IMR-90 (cell line): Measurements from ENCODE around the gene PAX8. TPM values are rescaled to one million over a fixed set of nuclear protein-coding genes. Genes with fewer than 3 reads are reported as not detected.

Experiments used
- ATAC-seq: fragments of 200-7000 bp; cut with Tn5 transposase; 2 replicates; pipeline ENCODE4 v1.9.1; 2020; ENCODE audit warnings: low read depth, mild to moderate bottlenecking, moderate library complexity
- BruUV-seq: library from RNA; stranded (reverse); fragments of 400-500 nt; replicated peaks from 2 replicates; lab custom pipeline; 2021; lab: Mats Ljungman, UMichigan
- CTCF ChIA-PET: fragments of 300-600 bp; formaldehyde crosslinking; extraction: SDS; loops from one replicate; lab custom pipeline; 2021; ENCODE audit warnings: antibody characterized with exemption; lab: Yijun Ruan, JAX
- POLR2A ChIA-PET: fragments of 300-600 bp; sonication (Branson Sonifier 250); formaldehyde crosslinking; loops from one replicate; lab custom pipeline; 2022; ENCODE audit warnings: antibody characterized with exemption; ENCODE audit not compliant: unreplicated experiment; lab: Charles Lee
- DNase-seq: peaks from one replicate; pipeline ENCODE4 v3.0.0; 2013
- H2AFZ ChIP-seq: replicated peaks from 2 replicates; pipeline ENCODE3; 2013; ENCODE audit warnings: low read length, mild to moderate bottlenecking; ENCODE audit not compliant: poor library complexity
- H2AK5ac ChIP-seq: 2 replicates; pipeline ENCODE4 v1.6.1; 2013; ENCODE audit warnings: low read depth, low read length, inconsistent platforms
- H2AK9ac ChIP-seq: replicated peaks from 2 replicates; pipeline ENCODE3; 2013; ENCODE audit warnings: mild to moderate bottlenecking, low read depth, low read length, moderate library complexity; ENCODE audit not compliant: poor library complexity
- H2BK120ac ChIP-seq: 2 replicates; pipeline ENCODE4 v1.6.1; 2013; ENCODE audit warnings: low read depth, low read length, inconsistent platforms
- H2BK15ac ChIP-seq: 3 replicates; pipeline ENCODE4 v1.6.1; 2013; ENCODE audit warnings: low read depth, low read length, inconsistent platforms
- H2BK20ac ChIP-seq: 2 replicates; pipeline ENCODE4 v1.6.1; 2013; ENCODE audit warnings: low read depth, mild to moderate bottlenecking, inconsistent platforms, low read length, moderate library complexity
- H2BK5ac ChIP-seq: 2 replicates; pipeline ENCODE4 v1.6.1; 2013; ENCODE audit warnings: mild to moderate bottlenecking, low read depth, low read length, inconsistent platforms; ENCODE audit not compliant: poor library complexity, severe bottlenecking
- H3K14ac ChIP-seq: replicated peaks from 2 replicates; pipeline ENCODE4 v1.6.1; 2013; ENCODE audit warnings: low read depth, low read length, inconsistent platforms
- H3K18ac ChIP-seq: 2 replicates; pipeline ENCODE4 v1.6.1; 2013; ENCODE audit warnings: low read depth, low read length, control low read depth
- H3K23ac ChIP-seq: 2 replicates; pipeline ENCODE4 v1.6.1; 2013; ENCODE audit warnings: low read depth, low read length, inconsistent platforms
- H3K27ac ChIP-seq: 2 replicates; pipeline ENCODE4 v1.5.1; 2013; ENCODE audit warnings: mild to moderate bottlenecking, control low read depth, low read length; ENCODE audit not compliant: insufficient read depth
- H3K27me3 ChIP-seq: 2 replicates; pipeline ENCODE4 v1.6.1; 2013; ENCODE audit warnings: low read length; ENCODE audit not compliant: control insufficient read depth, insufficient read depth
- H3K36me3 ChIP-seq: 2 replicates; pipeline ENCODE4 v1.6.1; 2013; ENCODE audit warnings: low read length, mixed read lengths; ENCODE audit not compliant: control insufficient read depth, insufficient read depth
- H3K4ac ChIP-seq: 2 replicates; pipeline ENCODE4 v1.6.1; 2013; ENCODE audit warnings: low read depth, low read length, inconsistent platforms
- H3K4me1 ChIP-seq: 2 replicates; pipeline ENCODE4 v1.6.1; 2013; ENCODE audit warnings: low read length, mixed read lengths; ENCODE audit not compliant: control insufficient read depth, insufficient read depth
- H3K4me2 ChIP-seq: 2 replicates; pipeline ENCODE4 v1.6.1; 2013; ENCODE audit warnings: low read depth, mild to moderate bottlenecking, control low read depth, low read length, moderate library complexity
- H3K4me3 ChIP-seq: 2 replicates; pipeline ENCODE4 v1.5.1; 2013; ENCODE audit warnings: low read depth, mild to moderate bottlenecking, control low read depth, low read length, moderate library complexity; ENCODE audit not compliant: insufficient read depth
- H3K56ac ChIP-seq: 2 replicates; pipeline ENCODE4 v1.6.1; 2013; ENCODE audit warnings: low read length, inconsistent platforms; ENCODE audit not compliant: insufficient read depth; ENCODE audit errors: extremely low read depth
- H3K79me1 ChIP-seq, 2 experiments: 2 replicates each; pipeline ENCODE4 v1.6.1; 2013; ENCODE audit warnings: low read length in 2 of 2, inconsistent platforms in 1 of 2, low read depth in 1 of 2
- H3K9ac ChIP-seq: 2 replicates; pipeline ENCODE4 v1.6.1; 2013; ENCODE audit warnings: low read depth, low read length, control low read depth
- H3K9me1 ChIP-seq: 2 replicates; pipeline ENCODE4 v1.6.1; 2013; ENCODE audit warnings: low read length, inconsistent platforms; ENCODE audit not compliant: insufficient read depth
- H3K9me3 ChIP-seq: 2 replicates; pipeline ENCODE4 v1.6.1; 2013; ENCODE audit warnings: low read length; ENCODE audit not compliant: control insufficient read depth, insufficient read depth
- H4K20me1 ChIP-seq: 2 replicates; pipeline ENCODE4 v1.6.1; 2013; ENCODE audit warnings: low read length, inconsistent platforms; ENCODE audit not compliant: insufficient read depth
- H4K5ac ChIP-seq: 2 replicates; pipeline ENCODE4 v1.6.1; 2013; ENCODE audit warnings: mild to moderate bottlenecking, low read depth, low read length, control low read depth
- H4K8ac ChIP-seq, 2 experiments: 2 replicates each; pipeline ENCODE4 v1.6.1; 2013; ENCODE audit warnings: low read depth in 2 of 2, low read length in 2 of 2, control low read depth in 1 of 2, inconsistent platforms in 1 of 2
- H4K91ac ChIP-seq: 2 replicates; pipeline ENCODE4 v1.6.1; 2013; ENCODE audit warnings: low read depth, low read length, inconsistent platforms; ENCODE audit not compliant: insufficient read depth
- BHLHE40 ChIP-seq: fragments of 150-350 bp; IDR thresholded peaks from 2 replicates; pipeline ENCODE4 v1.6.1; 2016; ENCODE audit warnings: mild to moderate bottlenecking, low read depth, low read length
- CHD1 ChIP-seq: IDR thresholded peaks from 2 replicates; pipeline ENCODE4 v1.6.1; 2012; ENCODE audit warnings: low read depth, low read length, improper control_type of control experiment
- ELK1 ChIP-seq: fragments of 150-350 bp; IDR thresholded peaks from 2 replicates; pipeline ENCODE4 v1.6.1; 2016; ENCODE audit warnings: low read depth, mild to moderate bottlenecking, low read length, moderate library complexity, borderline replicate concordance
- MAFK ChIP-seq: IDR thresholded peaks from 2 replicates; pipeline ENCODE4 v1.6.1; 2012; ENCODE audit warnings: low read depth, low read length, improper control_type of control experiment
- MXI1 ChIP-seq: IDR thresholded peaks from 2 replicates; pipeline ENCODE4 v1.6.1; 2012; ENCODE audit warnings: low read depth, mild to moderate bottlenecking, low read length, moderate library complexity, borderline replicate concordance
- RCOR1 ChIP-seq: IDR thresholded peaks from 2 replicates; pipeline ENCODE4 v1.6.1; 2012; ENCODE audit warnings: mild to moderate bottlenecking, low read length, improper control_type of control experiment; ENCODE audit not compliant: insufficient replicate concordance
- SMC3 ChIP-seq: fragments of 150-350 bp; IDR thresholded peaks from 2 replicates; pipeline ENCODE4 v1.6.1; 2016; ENCODE audit warnings: low read depth, mild to moderate bottlenecking, antibody characterized with exemption, low read length, moderate library complexity
- USF2 ChIP-seq: fragments of 150-350 bp; IDR thresholded peaks from 2 replicates; pipeline ENCODE4 v1.6.1; 2017; ENCODE audit warnings: mild to moderate bottlenecking, antibody characterized with exemption, low read length, low read depth
- WGBS, 2 experiments: methylation state at CpG; one replicate each; pipeline versions ENCODE4 v1.1.5 to v1.1.7; 2013; ENCODE audit warnings: missing lambda C conversion rate in 2 of 2; ENCODE audit not compliant: insufficient read length in 1 of 2; ENCODE audit errors: extremely low coverage in 2 of 2; 5-methylcytosine and 5-hydroxymethylcytosine counted together
- dilution Hi-C: fragments of 300-500 bp; cut with HindIII; formaldehyde crosslinking; loops from one replicate; pipeline ENCODE4 v1.14.3; 2018; ENCODE audit warnings: low sequenced_read_pairs; ENCODE audit not compliant: unreplicated experiment
- in situ Hi-C: fragments of 300-500 bp; cut with MboI; formaldehyde crosslinking; loops from 3 replicates; pipeline ENCODE4 v1.14.3; 2019; ENCODE audit warnings: low sequenced_read_pairs, inconsistent platforms, mixed read lengths
- intact Hi-C: fragments of 100-400 bp; cut with micrococcal nuclease; formaldehyde crosslinking; loops from 2 replicates; pipeline ENCODE4 v1.10.0; 2022
- polyA plus RNA-seq, 3 experiments: library from polyadenylated mRNA; depleted of rRNA; stranded (reverse); fragments of >200 nt; gene quantifications; 2 replicates each; pipeline ENCODE4 v1.2.3, GENCODE V29; 2012; ENCODE audit warnings: low replicate concordance in 1 of 3
- total RNA-seq: library from RNA; depleted of rRNA; stranded (reverse); fragments of >200 nt; gene quantifications from 2 replicates; pipeline ENCODE4 v1.2.3, GENCODE V29; 2012

PAX8 gene
- total and polyA plus RNA-seq, 2 of the 4 experiments (the other 2 are of a cell fraction) = 0.18 to 1.5 TPM

- H3K27me3 ChIP-seq = peaks cover 75% of the 10 kb centered on the region
- no peak overlapping the region for H3K4ac ChIP-seq
- no peak overlapping the region for H3K18ac ChIP-seq
- no peaks in the 10 kb centered on the region; the same call in 1 of the 2 replicates for H3K9me1 ChIP-seq
- H2BK15ac ChIP-seq = no peak overlapping the region
- dilution Hi-C loops = no loop called here
- no CpG with 5 or more reads among the region's 5 CpGs for WGBS, 2 experiments
- no peak overlapping the region for H4K5ac ChIP-seq
- H4K20me1 ChIP-seq = no peaks in the 10 kb centered on the region
- H2BK120ac ChIP-seq = no peak overlapping the region
- ATAC-seq = no peak
- CTCF ChIA-PET = interaction anchor here (0.6 kb wide), 1 partner anchor 680 kb away, joined by 4 read pairs; no protein-coding TSS in a partner anchor
- H2AK9ac ChIP-seq = no peak overlapping the region
- no peak overlapping the region for H3K56ac ChIP-seq
- no peak overlapping the region for H3K27ac ChIP-seq
- H3K4me1 ChIP-seq = no peaks in the 10 kb centered on the region
- intact Hi-C loops = no loop called here
- no peak overlapping the region for H3K4me3 ChIP-seq
- in situ Hi-C loops = no loop called here
- no peaks in the 10 kb centered on the region for H3K9me3 ChIP-seq
- POLR2A ChIA-PET = no interaction called here
- H2BK20ac ChIP-seq = no peak overlapping the region
- H3K9ac ChIP-seq = no peak overlapping the region
- H3K23ac ChIP-seq = no peak overlapping the region
- no peak overlapping the region for H4K91ac ChIP-seq
- H3K14ac ChIP-seq = no peak overlapping the region
- H4K8ac ChIP-seq = no peak overlapping the region
- no peak overlapping the region for H2AFZ ChIP-seq
- H3K4me2 ChIP-seq = no peak overlapping the region
- TF ChIP-seq SMC3 (no peak), MAFK (no peak), ELK1 (no peak), USF2 (no peak), CHD1 (no peak), RCOR1 (no peak), BHLHE40 (no peak), MXI1 (no peak)
- H2AK5ac ChIP-seq = no peak overlapping the region
- H3K79me1 ChIP-seq = no peaks in the 10 kb centered on the region
- no peak overlapping the region for H2BK5ac ChIP-seq
- BruUV-seq = no TSS peak
- DNase-seq = no peak
- no peaks in the 10 kb centered on the region for H3K36me3 ChIP-seq
Measured at GRCh38 chr2:113272477-113272876, 6.2 kb downstream of the PAX8 start.
